ENCODE measurements around the gene SLC7A1. TPM values are rescaled to one million over a fixed set of nuclear protein-coding genes. Genes with fewer than 3 reads are reported as not detected.
A peak's percentile ranks its signal among the peaks of the same experiment; 100 is the strongest.

SLC7A1 gene
- polyA plus RNA-seq (2011; rRNA removed) (24.8 and 26.7 TPM in 2 replicates), polyA plus RNA-seq (2017; fragmentation: RNase III; extraction: RNeasy Plus Mini Kit Qiagen cat#74134 plus additional on column Dnase treatment) (19.7 to 22.4 TPM (median 19.9 TPM) in 3 replicates), polyA minus RNA-seq (2011; rRNA and poly(A)+ RNA removed) (33.3 and 51.0 TPM in 2 replicates)
- 13.1 and 17.8 TPM in 2 replicates for polyA plus RNA-seq (2012; cell fraction: cytosol; rRNA removed)
- 36.1 and 36.5 TPM in 2 replicates for polyA plus RNA-seq (2012; cell fraction: nucleus; rRNA removed)

GRCh38 chr13:29595380-29596063 is at the start of gene SLC7A1:
SLC7A1 (minus strand) TSS chr13:29595688; CDS start chr13:29536188, 59,500 bp downstream.
- ChIA-PET CTCF (interaction anchor here (1.3 to 1.4 kb wide), 2 partner anchors 9 to 27 kb away, joined by 3 to 5 read pairs; no protein-coding TSS in a partner anchor), POLR2A (interaction anchor here (0.8 kb wide), 1 partner anchor 9 kb away, joined by 4 read pairs; no protein-coding TSS in a partner anchor)
- peak within 1 kb of the TSS; percentile 78 for H3K4me2 ChIP-seq
- FAIRE-seq (no peak), DNase-seq (ENCODE audit: low read depth in 1 of 2, low spot score in 1 of 2) (peak; percentile 66 to 73), ATAC-seq (peak; percentile 87 to 89)
- H3K27ac ChIP-seq: peak within 1 kb of the TSS; percentile 99 to 100
- peaks cover 31% of the 10 kb centered on the region for H3K4me1 ChIP-seq
- 0% methylated on average over 4 of the region's 98 CpGs for WGBS (ENCODE audit: missing lambda C conversion rate)
- TF ChIP-seq EP300 (IDR thresholded peaks at IDR 0.05) (no peak), JUN (IDR thresholded peaks at IDR 0.05) (peak in 1 of 2 experiments; percentile 18; a peak in 1 of 5 replicates), KDM5A (IDR thresholded peaks at IDR 0.05) (no peak), RAD21 (conservative IDR thresholded peaks at IDR 0.05 in 1 of 2, IDR thresholded peaks at IDR 0.05 in 1 of 2) (no peak), RNF2 (IDR thresholded peaks at IDR 0.05; ENCODE audit: borderline replicate concordance, low read depth) (no peak), MYC (IDR thresholded peaks at IDR 0.05; ENCODE audit: borderline replicate concordance, low read length) (no peak), HES2 (IDR thresholded peaks at IDR 0.05) (no peak), BHLHE40 (IDR thresholded peaks at IDR 0.05; ENCODE audit: low read depth, low read length) (no peak), PHF8 (IDR thresholded peaks at IDR 0.05; ENCODE audit: borderline replicate concordance, low read depth) (no peak; the same call in 1 of the 2 replicates), E2F6 (IDR thresholded peaks at IDR 0.05; ENCODE audit: borderline replicate concordance, low read depth) (0 out of 2 replicates have a peak, but pooled peaks have one; percentile 36), FOSL2 (IDR thresholded peaks at IDR 0.05) (no peak), FOSL2 (CRISPR knock-in tag; IDR thresholded peaks at IDR 0.05) (no peak), ZSCAN20 (CRISPR knock-in tag; IDR thresholded peaks at IDR 0.05) (no peak), CHD2 (IDR thresholded peaks at IDR 0.05; ENCODE audit: low read length, partially characterized antibody) (no peak), CBX8 (IDR thresholded peaks at IDR 0.05) (no peak), MAX (IDR thresholded peaks at IDR 0.05) (peak; percentile 10; the same call in 1 of the 2 replicates), ESRRA (IDR thresholded peaks at IDR 0.05; ENCODE audit: borderline replicate concordance, low read length) (no peak)
- H3K4me3 ChIP-seq: peak within 1 kb of the TSS; percentile 99
- no peaks in the 10 kb centered on the region for H3K9me3 ChIP-seq

- H3K4me3 ChIP-seq: no peak overlapping the region
- CTCF ChIA-PET: no interaction called here
- POLR2A ChIA-PET: no interaction called here
- 7% methylated on average over 4 of the region's 4 CpGs for WGBS (ENCODE audit: missing lambda C conversion rate)
- no peak overlapping the region for H3K27ac ChIP-seq
- FAIRE-seq (no peak), ATAC-seq (no peak), DNase-seq (ENCODE audit: low read depth in 1 of 2, low spot score in 1 of 2) (no peak)
- H3K4me1 ChIP-seq: no peaks in the 10 kb centered on the region
- H3K9me3 ChIP-seq: no peaks in the 10 kb centered on the region
- H3K4me2 ChIP-seq: no peak overlapping the region
- TF ChIP-seq ATOH8 (CRISPR knock-in tag; IDR thresholded peaks at IDR 0.05; ENCODE audit: low read depth) (no peak), NPAS2 (CRISPR knock-in tag; IDR thresholded peaks at IDR 0.05; ENCODE audit: borderline replicate concordance) (no peak), HOXA7 (CRISPR knock-in tag; IDR thresholded peaks at IDR 0.05) (no peak), KDM1A (IDR thresholded peaks at IDR 0.05; ENCODE audit: low read depth) (no peak), CHD4 (IDR thresholded peaks at IDR 0.05; ENCODE audit: borderline replicate concordance) (no peak), PBX3 (IDR thresholded peaks at IDR 0.05) (no peak), EHF (CRISPR knock-in tag; IDR thresholded peaks at IDR 0.05) (no peak), HMGXB4 (CRISPR knock-in tag; IDR thresholded peaks at IDR 0.05; ENCODE audit: borderline replicate concordance) (no peak), CBX2 (IDR thresholded peaks at IDR 0.05; ENCODE audit: borderline replicate concordance, low read depth) (no peak), FOXS1 (CRISPR knock-in tag; IDR thresholded peaks at IDR 0.05) (no peak), POLR2AphosphoS2 (conservative IDR thresholded peaks at IDR 0.05; ENCODE audit: low read length) (no peak), KDM5A (IDR thresholded peaks at IDR 0.05) (no peak), JUNB (IDR thresholded peaks at IDR 0.05) (no peak), EP300 (IDR thresholded peaks at IDR 0.05) (no peak), CTCF (IDR thresholded peaks at IDR 0.05) (no peak)
Observed at GRCh38 chr13:29640665-29641064, 45.2 kb upstream of the SLC7A1 start.

All from A549 (cell line).